Body of pancreas (tissue), 4 donors: ENCODE data around the gene DOCK2. TPM values are rescaled to one million over a fixed set of nuclear protein-coding genes. Genes with fewer than 3 reads are reported as not detected.

Source experiments
- ATAC-seq: fragments of 150-250 bp; one replicate; pipeline ENCODE4 v1.9.1; 2016
- DNase-seq, 4 donors: peaks; one replicate each; pipeline ENCODE4 v3.0.0-alpha.2; 2019
- H3K27ac ChIP-seq, 4 donors: fragments of 200-600 bp; sonication (generic); 1 replicate in 3 of 4; 2 replicates in 1 of 4; pipeline versions ENCODE4 v1.5.1 to v1.6.1; 2016 to 2019; ENCODE audit warnings: mild to moderate bottlenecking in 1 of 4, mixed read lengths in 1 of 4, moderate library complexity in 1 of 4
- H3K27me3 ChIP-seq, 2 donors: fragments of 200-600 bp; sonication (generic); one replicate each; pipeline ENCODE4 v1.6.0; 2016; ENCODE audit warnings: mild to moderate bottlenecking in 1 of 2
- H3K36me3 ChIP-seq, 2 donors: fragments of 200-600 bp; sonication (generic); replicated peaks in 1 of 2; 2 replicates each; pipeline ENCODE4 v1.5.1; 2016; ENCODE audit warnings: low read depth in 2 of 2; ENCODE audit not compliant: insufficient read depth in 1 of 2
- H3K4me1 ChIP-seq: fragments of 200-600 bp; sonication (generic); one replicate; pipeline ENCODE4 v1.6.0; 2016
- H3K4me3 ChIP-seq, 2 donors: fragments of 200-600 bp; sonication (generic); 1 replicate in 1 of 2; 2 replicates in 1 of 2; pipeline ENCODE4 v1.5.1; 2016 to 2019
- H3K9me3 ChIP-seq, 3 donors: fragments of 200-600 bp; sonication (generic); 1 replicate in 2 of 3; 2 replicates in 1 of 3; pipeline ENCODE4 v1.5.1; 2016
- CTCF ChIP-seq, 7 experiments: fragments of 450-650 bp in 4 of 7; fragments of 200-600 bp in 3 of 7; sonication (generic) in 3 of 7; IDR thresholded peaks; one replicate each; pipeline ENCODE4 v1.5.1; 2016 to 2019; ENCODE audit warnings: antibody characterized with exemption in 7 of 7
- POLR2A ChIP-seq, 3 donors: fragments of 450-650 bp; IDR thresholded peaks; one replicate each; pipeline ENCODE4 v1.6.1; 2016; ENCODE audit warnings: antibody characterized with exemption in 3 of 3, mild to moderate bottlenecking in 2 of 3
- WGBS, 2 donors: methylation state at CpG; one replicate each; pipeline ENCODE4 v1.1.5; 2017; 5-methylcytosine and 5-hydroxymethylcytosine counted together
- intact Hi-C: fragments of 100-400 bp; cut with DNase I; formaldehyde crosslinking; loops from one replicate; pipeline ENCODE4 v1.15.1; 2023
- total RNA-seq, 2 donors: library from RNA; depleted of rRNA; stranded (reverse); fragments of >200 nt; gene quantifications; one replicate each; pipeline ENCODE4 v1.1.0, GENCODE V29; 2016

The DOCK2 gene
- total RNA-seq, 2 donors from 2014 or later: 3.1 to 7.6 TPM

DNA sequence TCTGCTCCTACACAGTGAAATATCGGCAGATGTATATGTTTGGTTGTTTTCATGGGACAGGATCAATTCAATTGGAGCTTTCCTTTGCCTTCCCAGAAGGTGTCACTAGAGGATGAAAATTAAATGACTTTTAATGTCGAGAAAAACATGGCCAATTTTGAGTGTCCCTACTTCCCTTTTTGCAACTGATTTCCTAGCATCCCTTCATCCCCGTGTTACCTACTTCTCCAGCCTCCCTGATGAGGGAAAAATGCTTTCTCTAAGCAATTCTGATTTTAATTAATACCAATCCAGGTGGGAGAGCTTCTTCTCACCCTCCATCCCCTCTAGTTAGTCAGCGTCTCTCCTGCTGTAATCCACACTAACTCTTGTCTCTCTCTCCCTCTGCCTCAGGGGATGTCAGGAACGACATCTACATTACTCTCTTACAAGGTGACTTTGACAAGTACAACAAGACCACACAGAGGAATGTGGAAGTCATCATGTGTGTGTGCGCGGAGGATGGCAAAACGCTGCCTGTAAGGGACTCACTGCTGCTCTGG lies 64.9 kb downstream of the DOCK2 start:
- intact Hi-C loops: loop anchor here (10.0 kb wide), 1 partner anchor 283 kb away; the partner anchor contains the start of gene INSYN2B
- WGBS, 2 donors: 50% methylated on average over 8 of the region's 8 CpGs
- ATAC-seq (no peak), DNase-seq (no peak)
- no peaks in the 10 kb centered on the region for H3K27me3 ChIP-seq
- no peaks in the 10 kb centered on the region for H3K9me3 ChIP-seq
- no peaks in the 10 kb centered on the region for H3K36me3 ChIP-seq
- no peaks in the 10 kb centered on the region for H3K4me1 ChIP-seq
- no peak overlapping the region for H3K4me3 ChIP-seq
- no peak overlapping the region for H3K27ac ChIP-seq
- TF ChIP-seq POLR2A (IDR thresholded peaks at IDR 0.05) (no peak), CTCF (IDR thresholded peaks at IDR 0.05) (peak in 4 of 7 experiments; percentile 38 to 54 (median 46))

DNA sequence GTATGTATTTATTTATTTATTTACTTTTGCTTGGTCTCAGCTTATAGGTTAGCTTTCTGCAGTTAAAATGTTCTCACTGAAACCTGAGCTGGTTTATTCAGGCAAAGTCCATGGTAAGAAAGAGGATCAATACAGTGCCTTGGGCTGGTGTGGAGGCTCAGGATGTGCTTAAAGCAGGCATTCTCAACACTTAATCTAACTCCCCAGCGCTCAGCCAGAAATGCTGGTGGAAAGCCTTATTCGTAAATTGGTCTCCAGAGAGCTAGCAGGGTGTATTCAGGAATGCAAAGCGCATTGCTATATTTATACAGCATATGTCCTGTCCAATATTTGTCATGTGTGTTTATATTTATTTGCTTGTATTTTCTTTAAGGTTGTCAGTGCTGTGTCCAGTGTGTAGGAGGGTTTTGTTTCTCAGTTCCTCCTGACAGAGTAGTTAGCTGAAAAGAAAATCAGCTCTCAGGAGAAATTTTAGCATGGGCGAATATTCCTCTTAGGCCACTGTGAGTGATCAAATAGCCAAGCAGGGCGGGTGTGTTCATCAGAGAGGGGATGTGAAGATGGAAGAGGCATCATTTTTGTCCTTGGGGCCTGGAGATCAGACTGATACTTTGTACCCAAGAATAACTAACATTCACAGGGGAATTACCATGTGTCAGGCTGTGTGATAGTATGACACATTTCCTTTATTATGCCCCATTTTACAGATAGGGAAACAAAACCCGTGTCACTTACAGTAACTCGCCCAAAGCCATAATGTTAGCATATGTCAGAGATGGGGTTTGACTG lies 65.8 kb downstream of the DOCK2 start:
- no peak overlapping the region for H3K27ac ChIP-seq
- H3K9me3 ChIP-seq: no peaks in the 10 kb centered on the region
- TF ChIP-seq POLR2A (IDR thresholded peaks at IDR 0.05): no peak
- no peak for TF ChIP-seq CTCF (IDR thresholded peaks at IDR 0.05)
- intact Hi-C loops: loop anchor here (10.0 kb wide), 1 partner anchor 282 kb away; the partner anchor contains the start of gene INSYN2B
- ATAC-seq (no peak), DNase-seq (no peak)
- H3K36me3 ChIP-seq: no peaks in the 10 kb centered on the region
- no peaks in the 10 kb centered on the region for H3K27me3 ChIP-seq
- 73 to 76% methylated on average over 7 of the region's 7 CpGs for WGBS, 2 donors
- H3K4me1 ChIP-seq: no peaks in the 10 kb centered on the region
- H3K4me3 ChIP-seq: no peak overlapping the region

DNA sequence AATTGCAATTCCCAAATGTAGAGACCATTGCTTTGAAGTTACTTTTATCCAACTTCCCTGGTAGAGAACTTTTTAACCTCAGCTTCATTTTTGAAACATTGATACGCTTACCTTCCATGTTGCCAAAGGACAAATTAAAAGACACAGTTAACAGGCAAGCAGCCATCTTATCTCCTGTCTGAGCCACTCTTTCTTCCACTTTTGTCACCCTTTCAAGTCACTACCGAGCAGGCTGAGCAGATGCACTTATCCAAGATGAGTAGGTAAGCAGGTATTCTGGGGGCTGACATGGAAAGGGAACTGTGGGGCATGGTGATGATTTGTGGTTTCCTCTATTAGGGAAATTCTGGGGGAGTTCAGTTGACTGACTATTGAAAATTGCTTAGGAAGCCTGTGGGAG lies 66.7 kb downstream of the DOCK2 start:
- Histone ChIP-seq H3K4me1 (no peaks in the 10 kb centered on the region), H3K27me3 (no peaks in the 10 kb centered on the region), H3K9me3 (no peaks in the 10 kb centered on the region), H3K27ac (no peak overlapping the region), H3K4me3 (no peak overlapping the region), H3K36me3 (no peaks in the 10 kb centered on the region)
- WGBS, 2 donors: 58 to 70% methylated on average over 2 of the region's 2 CpGs
- intact Hi-C loops: loop anchor here (10.0 kb wide), 1 partner anchor 281 kb away; the partner anchor contains the start of gene INSYN2B
- ATAC-seq (no peak), DNase-seq (no peak)
- TF ChIP-seq POLR2A (IDR thresholded peaks at IDR 0.05) (no peak), CTCF (IDR thresholded peaks at IDR 0.05) (no peak)

DNA sequence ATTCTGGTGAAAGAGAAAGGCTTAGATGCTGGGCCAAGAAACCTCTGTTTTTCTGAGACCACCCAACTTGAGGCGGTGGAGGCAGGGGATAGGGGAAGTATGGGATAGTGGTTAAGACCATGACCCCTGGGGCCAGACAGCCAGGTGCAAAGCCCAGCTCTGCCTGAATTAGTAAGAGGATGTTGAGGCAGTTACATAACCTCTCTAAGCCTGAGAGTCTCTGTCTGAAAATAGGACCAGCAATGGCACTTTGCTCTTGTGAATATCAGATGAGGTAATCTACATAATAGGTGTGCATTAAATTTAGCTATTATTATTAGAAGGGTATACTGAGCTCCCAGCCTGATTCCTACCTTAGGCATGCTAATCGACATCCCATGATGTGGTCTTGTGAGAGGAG lies 68.2 kb downstream of the DOCK2 start:
- no peak for ATAC-seq
- WGBS, 2 donors: 76 to 93% methylated on average over 2 of the region's 2 CpGs
- no peak for DNase-seq
- H3K4me1 ChIP-seq: no peaks in the 10 kb centered on the region
- H3K27me3 ChIP-seq: no peaks in the 10 kb centered on the region
- TF ChIP-seq POLR2A (IDR thresholded peaks at IDR 0.05) (no peak), CTCF (IDR thresholded peaks at IDR 0.05) (no peak)
- no peaks in the 10 kb centered on the region for H3K36me3 ChIP-seq
- no peak overlapping the region for H3K4me3 ChIP-seq
- no peak overlapping the region for H3K27ac ChIP-seq
- intact Hi-C loops: loop anchor here (10.0 kb wide), 1 partner anchor 279 kb away; the partner anchor contains the start of gene INSYN2B
- no peaks in the 10 kb centered on the region for H3K9me3 ChIP-seq
